Activated CD8-positive, alpha-beta memory T cell treated with anti-CD3 and anti-CD28 coated beads for 48 hours (primary cell): ENCODE data around the gene USH2A.
"Not testable (repeated sequence)": the region's sequence is repeated elsewhere in the genome, so short reads cannot be mapped to it uniquely, and the experiment has no call there.

ENCODE experiments used
- DNase-seq, 3 experiments: peaks; one replicate each; pipeline ENCODE4 v3.0.0-alpha.2; 2020; ENCODE audit warnings: low read depth in 2 of 3, low spot score in 2 of 3

Gene USH2A

DNA sequence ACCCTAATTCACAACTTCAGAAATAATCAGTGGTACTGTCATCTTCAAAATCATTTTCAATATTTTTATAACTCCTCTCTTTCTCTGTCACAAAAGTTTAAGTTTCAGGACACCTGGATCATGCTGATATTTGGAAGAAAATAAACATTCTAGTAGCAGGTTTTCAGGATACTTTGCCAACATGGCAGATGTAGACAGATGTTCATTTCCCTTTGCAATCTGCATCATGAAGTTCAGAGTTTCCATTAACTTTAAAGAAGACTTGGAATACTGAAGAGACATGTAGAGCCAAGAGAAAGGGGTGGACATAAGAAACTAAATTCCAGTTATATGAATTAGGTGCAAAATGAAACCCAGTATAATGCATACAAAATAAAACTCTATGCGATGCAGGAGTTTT lies 218.1 kb downstream of the USH2A start:
- no peak for DNase-seq

DNA sequence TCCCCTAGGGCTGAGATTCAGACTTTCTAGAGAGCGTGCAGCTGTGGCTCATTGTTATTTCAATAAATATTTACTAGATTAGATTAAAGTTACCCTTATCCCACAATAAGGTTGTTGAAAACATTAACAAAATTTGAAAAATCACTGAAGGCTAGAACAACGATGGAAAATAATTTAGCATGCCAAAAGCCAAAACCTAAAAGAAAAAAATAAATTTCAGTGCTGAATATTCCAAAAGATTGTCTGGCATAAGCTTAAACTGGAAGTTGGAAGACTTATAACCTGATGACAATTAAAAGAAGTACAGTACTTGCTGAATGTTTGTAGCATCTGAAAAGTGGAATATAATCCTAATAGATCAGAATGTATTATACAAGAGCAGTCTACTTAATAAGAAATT lies 221.3 kb downstream of the USH2A start:
- DNase-seq: no peak

DNA sequence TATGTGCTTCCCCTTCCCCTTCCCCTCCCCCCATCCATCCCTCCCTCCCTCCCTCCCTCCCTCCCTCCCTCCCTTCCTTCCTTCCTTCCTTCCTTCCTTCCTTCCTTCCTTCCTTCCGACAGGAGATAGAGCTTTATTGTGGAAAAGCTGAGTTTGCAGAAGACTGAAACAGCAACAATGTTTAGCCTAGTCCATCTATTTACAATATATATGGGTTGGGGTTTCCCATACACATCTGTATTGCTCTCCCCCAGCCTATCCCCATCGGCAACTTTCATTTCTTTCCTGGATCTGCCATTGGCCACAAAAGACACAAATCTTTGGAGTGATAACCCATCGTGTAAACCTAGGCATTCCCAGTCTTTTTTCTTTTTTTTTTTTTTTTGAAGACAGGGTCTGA lies 222.3 kb downstream of the USH2A start:
- no peak for DNase-seq

DNA sequence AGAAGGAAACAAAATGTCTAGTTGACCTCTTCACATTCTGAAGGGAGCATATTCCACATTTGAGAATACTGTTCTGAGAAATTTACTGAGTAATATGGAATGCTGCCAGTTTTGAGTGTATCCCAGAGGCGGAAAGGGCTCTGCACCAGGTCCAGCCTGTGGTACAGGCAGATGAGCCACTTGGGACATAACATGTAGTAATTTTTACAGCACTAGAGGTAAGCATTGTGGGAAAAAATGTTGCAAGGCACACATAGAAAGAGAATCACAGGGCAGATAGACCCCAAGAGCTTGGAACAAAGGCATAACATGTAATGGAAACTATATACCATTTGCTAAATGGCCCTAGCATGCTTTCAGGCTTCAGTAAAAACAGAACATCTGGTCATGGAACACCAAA lies 228.5 kb downstream of the USH2A start:
- DNase-seq: no peak

DNA sequence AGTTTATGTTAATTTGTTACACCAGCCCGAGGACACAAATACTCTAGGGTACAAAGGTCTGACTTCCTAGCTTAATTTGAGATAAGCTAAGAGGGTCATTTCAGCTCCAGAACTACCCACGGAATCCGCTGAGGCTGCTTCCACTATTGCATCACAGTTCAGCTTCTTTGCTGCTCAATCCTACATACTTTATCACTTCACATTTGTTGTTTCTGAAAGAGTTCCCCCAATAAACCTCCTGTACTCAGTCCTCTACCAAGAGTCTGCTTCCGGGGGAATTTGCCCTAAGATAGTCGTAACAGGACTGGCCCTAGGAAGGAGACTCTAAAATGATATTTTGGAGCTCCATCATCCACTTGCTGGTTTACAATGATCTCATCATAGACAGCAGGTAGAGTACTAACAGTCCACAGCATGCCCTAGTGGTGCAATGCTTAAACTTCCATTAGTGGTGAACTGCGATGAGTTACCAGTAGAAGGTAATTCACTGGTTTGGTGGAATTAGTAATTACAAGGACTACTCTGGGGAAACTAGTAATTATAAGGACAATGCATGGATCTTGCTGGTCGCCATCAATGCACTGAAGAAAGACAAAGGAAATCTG lies 229.3 kb downstream of the USH2A start:
- no peak for DNase-seq

DNA sequence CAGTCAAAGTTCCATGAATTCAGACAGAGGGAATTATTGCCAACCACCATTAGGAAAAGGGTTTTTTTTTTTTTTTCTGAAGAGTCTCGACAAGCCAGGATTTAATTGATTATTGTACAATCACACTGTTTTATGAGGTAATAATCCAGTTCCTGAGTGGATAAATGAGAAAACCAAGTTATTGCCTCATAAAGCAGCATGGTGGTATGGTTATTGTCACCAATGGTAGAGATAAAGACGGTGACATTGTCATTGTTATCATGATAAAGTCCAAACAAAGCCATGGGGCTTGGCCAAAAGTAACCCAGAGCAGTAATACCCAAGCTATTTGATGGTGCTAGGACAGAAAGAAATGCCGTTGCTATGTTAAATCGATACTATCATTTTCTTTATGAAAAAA lies 232.8 kb downstream of the USH2A start:
- no peak for DNase-seq

DNA sequence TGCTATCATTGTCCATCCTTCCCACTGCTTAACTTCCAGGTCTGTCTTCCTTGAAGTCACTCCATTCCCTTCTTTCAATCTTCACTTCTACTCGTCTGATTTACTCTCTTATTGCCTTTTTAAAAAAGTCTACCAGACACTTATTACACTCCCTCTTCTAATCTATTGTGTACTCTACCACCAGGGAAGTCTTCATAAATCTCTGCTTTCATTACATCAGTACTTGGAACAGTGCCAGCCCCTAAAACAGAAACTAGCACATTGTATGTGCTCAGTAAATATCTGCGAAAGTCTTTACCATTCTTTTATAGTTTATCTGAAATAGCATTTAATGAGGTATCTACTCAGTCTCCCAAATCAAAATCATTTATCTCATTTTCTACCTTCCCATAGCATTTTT lies 236.4 kb downstream of the USH2A start:
- DNase-seq: no peak

DNA sequence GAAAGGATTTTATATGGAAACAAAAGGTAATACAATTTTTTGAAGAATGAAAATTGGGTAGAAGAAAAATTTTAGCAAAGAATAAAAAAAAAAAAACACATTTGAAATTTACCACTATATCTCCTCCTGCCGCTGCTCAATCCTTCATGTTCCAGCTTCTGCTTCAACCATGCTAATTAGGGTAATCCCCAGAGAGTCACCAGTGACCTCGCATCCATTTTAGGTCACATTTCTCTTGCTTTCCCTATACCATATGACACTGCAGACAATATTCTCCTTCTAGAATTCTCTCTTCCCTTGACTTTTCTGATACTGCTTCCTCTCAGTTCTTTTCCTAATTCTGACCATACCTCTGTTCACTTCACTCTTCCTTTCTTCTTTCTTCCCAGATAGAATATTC lies 237.1 kb downstream of the USH2A start:
- DNase-seq: no peak

DNA sequence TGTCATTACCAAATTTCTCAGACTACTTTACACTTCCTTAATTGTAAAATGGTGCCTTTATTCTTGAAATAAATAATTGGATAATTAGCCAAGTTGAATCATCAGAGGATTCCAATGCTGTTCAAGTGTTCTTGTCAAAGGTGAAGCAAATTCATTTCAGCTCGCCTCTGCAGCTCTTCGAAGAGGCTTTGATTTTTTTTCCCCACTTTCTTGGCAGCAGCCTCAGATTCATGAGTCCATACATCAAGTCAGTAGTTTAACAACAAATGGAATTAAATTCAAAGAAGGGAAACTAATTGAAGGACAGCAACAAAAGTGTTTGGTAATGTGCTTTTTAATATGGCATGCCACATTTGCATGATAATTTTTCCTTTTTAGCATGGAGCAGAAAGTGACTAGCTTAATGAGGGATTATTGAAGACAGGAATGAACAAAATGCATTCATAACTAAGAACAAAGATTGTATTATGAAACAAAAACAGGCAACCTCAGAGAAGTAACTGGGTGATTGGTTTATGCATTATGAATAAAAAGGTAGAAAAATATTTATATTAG lies 239.0 kb downstream of the USH2A start:
- DNase-seq: no peak

DNA sequence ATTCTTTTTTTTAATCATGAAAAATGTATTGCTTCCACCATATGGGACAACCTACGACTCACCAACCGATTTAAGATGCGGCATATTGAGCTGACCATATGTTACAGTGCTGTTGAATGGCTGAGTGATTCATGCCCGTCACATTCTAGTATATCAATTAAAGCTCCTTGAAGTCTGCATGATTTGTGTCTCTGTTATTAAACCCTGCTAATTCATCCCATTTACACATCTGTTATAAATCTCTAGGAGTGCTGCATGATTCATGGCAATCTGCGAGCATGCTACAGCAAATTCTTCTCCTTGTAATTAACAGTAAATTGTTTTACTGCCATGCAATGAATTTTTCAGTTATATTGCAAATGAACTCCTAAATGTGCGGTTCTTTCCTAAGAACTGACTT lies 239.8 kb downstream of the USH2A start:
- no peak for DNase-seq

DNA sequence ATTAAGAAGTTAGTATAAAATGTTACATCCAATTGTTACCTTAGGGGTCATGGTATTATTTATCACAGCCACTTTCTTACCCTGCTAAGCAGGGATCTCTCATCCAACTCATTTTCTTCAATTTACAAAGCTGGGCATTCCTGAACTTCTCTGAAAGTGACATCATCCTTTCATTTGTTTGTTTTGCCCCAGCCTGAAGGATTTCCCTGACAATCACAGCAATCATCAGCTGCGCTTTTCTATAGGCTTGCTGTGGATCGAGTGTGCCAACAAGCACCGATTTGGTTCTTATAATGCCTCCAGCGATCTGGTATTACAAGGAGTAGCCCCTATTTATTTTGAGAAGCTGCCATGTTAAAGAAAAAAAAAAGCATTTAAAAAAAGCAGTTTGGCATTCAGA lies 240.2 kb downstream of the USH2A start:
- DNase-seq: no peak

DNA sequence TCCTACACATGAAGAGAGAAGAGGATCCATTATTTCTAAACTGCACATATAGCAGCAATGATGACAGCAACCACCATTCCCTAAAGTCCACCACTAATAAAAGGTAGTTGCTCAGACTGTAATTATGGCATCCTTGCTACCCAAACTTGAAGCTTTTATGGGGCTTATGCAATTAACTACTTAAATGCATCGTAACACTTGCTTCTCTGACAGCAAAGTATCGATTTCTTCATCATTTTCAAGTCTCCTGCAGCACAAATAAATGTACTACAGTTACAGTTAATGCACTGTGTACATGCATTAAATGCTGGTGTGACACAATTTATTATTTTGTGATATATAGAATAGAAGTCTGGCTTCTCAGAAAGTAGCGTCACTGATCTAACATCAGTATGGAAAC lies 241.7 kb downstream of the USH2A start:
- DNase-seq: no peak

DNA sequence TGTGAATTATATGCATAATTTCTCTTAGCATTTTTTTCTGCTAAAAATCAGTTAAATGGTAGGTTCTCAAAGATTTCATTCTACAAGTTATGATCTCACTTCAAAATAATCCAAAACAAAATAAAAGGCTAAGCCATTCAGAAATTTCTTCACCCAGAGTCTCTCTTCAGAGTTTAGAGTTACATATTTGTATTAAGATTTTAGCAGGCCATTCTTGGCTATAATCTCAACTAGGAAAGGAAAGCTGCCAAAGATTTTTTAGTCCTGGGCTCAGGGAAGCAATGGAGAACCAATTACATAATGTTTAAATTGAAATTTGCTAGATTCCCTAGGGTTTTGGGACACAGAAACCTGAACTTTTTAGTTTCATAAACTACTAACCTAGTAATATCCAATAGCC lies 245.0 kb downstream of the USH2A start:
- no peak for DNase-seq

DNA sequence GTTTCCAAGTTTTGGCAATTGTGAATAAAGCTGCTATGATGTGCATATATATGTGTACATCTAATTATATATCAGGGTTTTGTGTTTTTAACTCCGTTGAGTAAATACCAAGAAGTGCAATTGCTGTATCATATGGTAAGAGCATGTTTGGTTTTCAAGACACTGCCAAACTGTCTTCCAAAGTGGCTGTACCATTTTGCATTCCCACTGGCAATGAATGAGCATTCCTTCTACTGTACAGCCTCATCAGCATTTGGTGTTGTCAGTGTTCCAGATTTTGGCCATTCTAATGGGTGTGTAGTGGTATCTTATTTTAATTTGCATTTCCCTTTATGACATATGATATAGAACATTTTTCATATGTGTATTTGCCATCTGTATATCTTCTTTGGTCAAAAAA lies 246.3 kb downstream of the USH2A start:
- no peak for DNase-seq

DNA sequence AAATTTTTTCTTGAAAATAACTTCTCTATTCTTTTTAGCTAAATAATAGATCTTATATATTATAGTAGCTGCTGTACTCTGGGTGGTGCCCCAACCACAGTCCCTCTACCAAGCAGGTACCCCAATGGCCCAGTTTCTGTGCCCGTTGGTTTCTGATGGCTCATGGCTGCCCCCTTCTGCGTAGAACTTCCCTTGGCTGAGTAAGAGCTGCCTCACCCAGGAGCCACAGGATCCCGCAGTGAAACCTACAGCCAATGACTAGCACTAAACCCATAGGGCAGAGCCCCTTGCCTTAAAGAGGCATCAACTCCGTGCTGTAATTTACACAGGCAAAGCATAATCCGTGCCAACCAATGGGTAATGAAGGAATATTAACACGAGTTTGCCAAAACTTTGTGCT lies 247.5 kb downstream of the USH2A start:
- DNase-seq: no peak

DNA sequence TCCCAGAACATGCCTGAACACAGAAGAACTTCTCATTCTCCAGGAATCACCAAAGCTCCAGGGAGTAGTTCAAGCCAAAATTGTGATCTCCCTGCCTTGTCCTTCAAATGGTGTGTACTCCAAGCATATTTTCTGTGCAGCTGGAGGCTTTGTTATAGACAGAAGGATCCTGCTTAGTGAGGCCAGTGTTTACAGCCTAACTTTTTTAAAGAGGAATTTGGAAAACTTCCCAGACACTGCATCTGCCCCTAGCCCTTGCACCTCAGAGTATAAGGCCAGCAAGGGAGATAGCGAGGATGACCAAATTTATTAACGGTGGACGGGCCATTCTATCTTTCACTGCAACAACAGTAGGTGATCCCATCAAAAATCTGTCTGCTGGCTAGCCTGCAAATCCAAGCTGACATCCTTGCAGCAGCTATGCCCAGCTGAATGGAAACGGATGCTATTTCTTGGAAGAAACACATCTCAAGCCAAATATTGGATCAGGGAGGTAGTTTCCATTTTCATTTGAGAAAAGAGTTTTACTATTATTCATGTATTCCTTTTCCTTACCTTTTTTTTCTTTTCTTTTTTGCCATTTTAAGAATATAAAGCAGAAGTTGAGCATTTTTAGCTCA lies 249.8 kb downstream of the USH2A start:
- no peak for DNase-seq

DNA sequence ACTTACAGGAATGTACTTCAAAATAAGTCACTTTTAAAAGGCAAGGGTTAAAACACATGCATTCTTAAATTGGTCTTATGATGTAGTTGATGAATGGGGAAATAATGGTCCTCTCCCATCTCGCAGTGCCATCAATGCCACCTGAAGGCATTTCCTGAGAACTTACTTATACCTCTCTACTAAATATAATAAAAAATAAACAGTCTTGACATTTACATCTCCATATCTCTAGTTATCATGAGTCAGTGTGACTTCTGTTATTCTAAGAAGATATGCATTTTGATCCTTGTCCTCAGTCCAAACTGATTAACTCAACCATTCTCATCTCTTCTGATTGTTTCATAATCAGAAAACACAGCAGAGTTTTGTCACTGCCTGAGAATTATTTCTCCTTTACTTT lies 253.9 kb downstream of the USH2A start:
- DNase-seq: no peak

DNA sequence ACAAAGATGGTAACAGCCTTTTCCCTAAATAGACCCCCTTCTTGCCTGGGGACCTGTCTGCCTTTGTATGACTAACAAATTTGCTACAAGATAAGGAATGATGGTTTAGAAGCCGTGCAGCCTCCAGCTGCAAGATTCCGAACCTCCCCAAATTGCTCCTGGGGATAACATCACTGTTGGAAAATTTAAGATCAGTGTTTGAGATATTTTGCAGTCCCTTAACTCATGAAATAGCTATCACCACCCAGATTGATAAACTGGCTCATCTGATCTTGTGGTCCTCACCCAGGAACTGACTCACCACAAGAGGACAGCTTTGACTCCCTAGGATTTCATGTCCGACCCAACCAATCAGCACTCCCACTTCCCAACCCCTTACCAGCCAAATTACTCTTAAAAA lies 254.7 kb downstream of the USH2A start:
- no peak for DNase-seq

DNA sequence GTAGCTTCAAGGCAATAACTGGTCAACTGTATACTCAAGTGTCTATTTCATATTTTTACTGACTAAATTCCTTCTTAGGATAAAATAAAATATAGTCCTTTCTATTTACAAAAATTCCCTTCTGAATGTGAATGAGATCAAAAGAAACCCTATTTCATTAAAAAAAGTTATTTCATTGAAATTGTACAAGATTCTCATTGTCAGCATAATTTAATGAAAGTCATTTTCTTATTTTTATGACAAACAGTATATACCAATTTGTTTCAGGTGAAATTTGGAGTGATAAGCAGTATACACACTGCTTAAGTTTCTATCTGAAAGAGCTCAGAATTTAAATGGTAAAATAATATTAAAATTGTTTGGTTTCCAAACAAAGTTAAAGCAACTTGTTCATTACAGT lies 269.2 kb downstream of the USH2A start:
- DNase-seq: no peak

DNA sequence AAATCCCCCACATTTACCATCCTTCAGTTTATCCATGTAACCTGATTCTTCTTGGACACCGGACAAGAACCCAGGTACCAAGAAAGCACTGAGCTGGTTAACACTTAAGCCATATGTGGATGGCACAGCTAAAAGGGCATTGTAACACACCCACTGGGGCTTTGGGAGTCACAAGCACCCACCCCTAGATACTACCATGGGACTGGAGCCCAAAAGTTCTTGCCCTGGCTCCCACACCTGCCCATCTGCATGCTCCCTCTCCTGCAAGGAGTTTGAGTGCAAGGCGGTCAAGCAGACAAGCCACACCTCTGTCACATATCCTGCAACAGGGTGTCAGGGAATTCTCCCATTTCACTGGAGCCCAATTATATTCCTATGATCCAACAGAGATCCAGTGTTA lies 270.1 kb downstream of the USH2A start:
- no peak for DNase-seq

DNA sequence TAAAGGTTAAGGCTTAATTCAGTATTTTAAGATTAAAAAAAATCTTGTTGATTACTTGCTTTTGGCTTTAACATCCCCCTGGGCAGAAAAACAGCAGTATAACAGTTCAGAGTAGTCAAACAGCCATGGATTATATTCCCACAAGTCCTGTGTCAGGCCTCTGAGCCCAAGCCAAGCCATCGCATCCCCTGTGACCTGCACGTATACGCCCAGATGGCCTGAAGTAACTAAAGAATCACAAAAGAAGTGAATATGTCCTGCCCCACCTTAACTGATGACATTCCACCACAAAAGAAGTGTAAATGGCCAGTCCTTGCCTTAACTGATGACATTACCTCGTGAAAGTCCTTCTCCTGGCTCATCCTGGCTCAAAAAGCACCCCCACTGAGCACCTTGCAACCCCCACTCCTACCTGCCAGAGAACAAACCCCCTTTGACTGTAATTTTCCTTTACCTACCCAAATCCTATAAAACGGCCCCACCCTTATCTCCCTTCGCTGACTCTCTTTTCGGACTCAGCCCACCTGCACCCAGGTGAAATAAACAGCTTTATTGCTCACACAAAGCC lies 277.7 kb downstream of the USH2A start:
- DNase-seq: not testable (repeated sequence)

DNA sequence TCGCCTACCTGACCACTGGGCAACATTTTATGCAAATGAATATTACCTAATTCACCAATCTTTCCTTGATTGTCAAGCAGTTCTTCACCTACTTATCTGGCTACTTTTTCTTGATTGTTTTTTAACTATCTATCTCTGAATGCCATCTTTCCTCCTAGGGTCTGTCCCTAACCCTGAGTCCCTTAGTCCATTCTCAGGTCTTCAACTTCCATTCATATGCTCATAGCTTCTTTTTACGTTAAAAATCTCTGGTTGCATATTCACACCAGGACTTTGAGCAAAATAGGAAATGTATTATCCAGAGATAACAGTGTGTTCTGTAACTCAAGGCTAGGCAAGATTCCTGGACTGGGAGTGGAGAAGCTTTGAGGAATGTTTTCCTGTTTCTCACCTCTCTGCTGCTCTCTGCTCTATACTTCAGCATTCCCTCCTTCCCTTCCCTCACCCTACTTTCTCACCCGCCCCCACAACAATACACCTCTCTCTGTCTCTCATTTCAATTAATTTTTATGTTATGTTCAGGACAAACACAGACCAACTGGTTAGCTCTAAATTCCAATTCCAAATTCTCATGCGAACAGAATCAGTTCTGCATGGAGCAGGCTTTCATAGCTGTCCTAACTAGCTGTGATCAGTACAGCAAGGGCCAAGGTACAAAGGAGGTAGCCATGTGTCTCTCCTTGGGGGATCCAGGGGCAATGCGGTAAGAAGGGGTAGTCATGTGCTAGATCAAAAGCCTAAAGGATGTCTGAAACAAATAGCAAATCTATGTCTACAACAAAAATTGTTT lies 278.4 kb downstream of the USH2A start:
- DNase-seq: no peak
